Suprapubic skin (tissue), 3 donors: ENCODE measurements around the gene STX1A.

Source experiments
- POLR2A ChIP-seq, 2 donors: fragments of 450-650 bp; IDR thresholded peaks; one replicate each; pipeline ENCODE4 v1.6.1; 2017; ENCODE audit warnings: antibody characterized with exemption in 2 of 2, mild to moderate bottlenecking in 2 of 2, moderate library complexity in 2 of 2
- TF ChIP-seq, protein P1 (sequence below), 2 donors: fragments of 200-600 bp in 1 of 2; fragments of 450-650 bp in 1 of 2; sonication (generic) in 1 of 2; IDR thresholded peaks; one replicate each; pipeline ENCODE4 v1.5.1; 2016 to 2019; ENCODE audit warnings: antibody characterized with exemption in 2 of 2, mild to moderate bottlenecking in 1 of 2, moderate library complexity in 1 of 2

DNA sequence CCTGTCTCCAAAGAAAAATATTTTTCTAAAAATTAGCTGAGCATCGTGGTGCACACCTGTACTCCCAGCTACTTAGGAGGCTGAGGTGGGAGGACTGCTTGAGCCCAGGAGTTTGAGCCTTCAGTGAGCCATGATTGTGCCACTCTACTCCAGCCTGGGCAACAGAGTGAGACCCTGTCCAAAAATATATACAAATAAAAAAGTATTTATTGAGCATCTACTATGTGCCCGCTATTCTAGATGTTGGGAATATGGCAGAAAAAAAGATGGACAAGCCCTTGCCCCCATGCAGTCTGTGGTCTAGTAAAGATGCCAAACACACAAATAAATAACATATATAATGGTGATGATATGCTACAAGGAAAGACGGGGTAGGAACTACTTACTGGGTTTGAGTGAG lies 4.3 kb upstream of the STX1A start:
- TF ChIP-seq POLR2A (IDR thresholded peaks at IDR 0.05), result no peak
- TF ChIP-seq, protein P1, sequence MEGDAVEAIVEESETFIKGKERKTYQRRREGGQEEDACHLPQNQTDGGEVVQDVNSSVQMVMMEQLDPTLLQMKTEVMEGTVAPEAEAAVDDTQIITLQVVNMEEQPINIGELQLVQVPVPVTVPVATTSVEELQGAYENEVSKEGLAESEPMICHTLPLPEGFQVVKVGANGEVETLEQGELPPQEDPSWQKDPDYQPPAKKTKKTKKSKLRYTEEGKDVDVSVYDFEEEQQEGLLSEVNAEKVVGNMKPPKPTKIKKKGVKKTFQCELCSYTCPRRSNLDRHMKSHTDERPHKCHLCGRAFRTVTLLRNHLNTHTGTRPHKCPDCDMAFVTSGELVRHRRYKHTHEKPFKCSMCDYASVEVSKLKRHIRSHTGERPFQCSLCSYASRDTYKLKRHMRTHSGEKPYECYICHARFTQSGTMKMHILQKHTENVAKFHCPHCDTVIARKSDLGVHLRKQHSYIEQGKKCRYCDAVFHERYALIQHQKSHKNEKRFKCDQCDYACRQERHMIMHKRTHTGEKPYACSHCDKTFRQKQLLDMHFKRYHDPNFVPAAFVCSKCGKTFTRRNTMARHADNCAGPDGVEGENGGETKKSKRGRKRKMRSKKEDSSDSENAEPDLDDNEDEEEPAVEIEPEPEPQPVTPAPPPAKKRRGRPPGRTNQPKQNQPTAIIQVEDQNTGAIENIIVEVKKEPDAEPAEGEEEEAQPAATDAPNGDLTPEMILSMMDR (IDR thresholded peaks at IDR 0.05), result no peak
